ENCODE measurements around the gene PLA2G7. TPM values are rescaled to one million over a fixed set of nuclear protein-coding genes. Genes with fewer than 3 reads are reported as not detected.

The PLA2G7 gene
- total RNA-seq, 1 experiment from 2014 or later, result 1.7 TPM

- Histone ChIP-seq H2BK15ac (ENCODE audit: low read depth, low read length) (no peak overlapping the region), H2AFZ (ENCODE audit: low read length) (no peak overlapping the region), H3K23me2 (ENCODE audit: insufficient read length, low read depth, low read length, poor library complexity, severe bottlenecking) (no peaks in the 10 kb centered on the region), H4K5ac (ENCODE audit: insufficient read length, low read depth, low read length) (no peak overlapping the region), H2BK5ac (ENCODE audit: insufficient read length, low read length) (no peak overlapping the region), H2AK5ac (ENCODE audit: insufficient read length, low read length) (no peak overlapping the region), H2BK20ac (ENCODE audit: low read depth, low read length, poor library complexity, severe bottlenecking) (no peak overlapping the region), H3K14ac (ENCODE audit: insufficient read depth, low read length) (no peak overlapping the region), H3K27ac (ENCODE audit: insufficient read length, low read depth, low read length) (no peak overlapping the region), H3K56ac (ENCODE audit: insufficient read length, low read depth, low read length) (no peak overlapping the region), H3K9ac (ENCODE audit: extremely low read depth, insufficient read length, low read length) (no peak overlapping the region), H3K23ac (ENCODE audit: insufficient read length, low read depth, low read length) (no peak overlapping the region), H4K91ac (ENCODE audit: insufficient read length, low read depth, low read length) (no peak overlapping the region), H3K4me2 (ENCODE audit: insufficient read depth, insufficient read length, low read length) (no peak overlapping the region), H3K79me2 (ENCODE audit: insufficient read depth, low read length) (no peaks in the 10 kb centered on the region), H3K18ac (ENCODE audit: insufficient read length, low read depth, low read length) (no peak overlapping the region), H4K8ac (replicated peaks; ENCODE audit: insufficient read length, low read depth, low read length) (no peak overlapping the region), H3K27me3 (ENCODE audit: insufficient read depth, low read length) (no peaks in the 10 kb centered on the region), H3K4me1 (ENCODE audit: insufficient read depth, low read length) (no peaks in the 10 kb centered on the region), H3T11ph (ENCODE audit: low read length) (no peak overlapping the region), H3K4ac (ENCODE audit: low read depth, low read length) (no peak overlapping the region), H3K9me3 (ENCODE audit: control insufficient read depth, low read depth, low read length) (no peaks in the 10 kb centered on the region), H4K20me1 (ENCODE audit: control insufficient read depth, insufficient read depth, insufficient read length) (no peaks in the 10 kb centered on the region), H2BK12ac (ENCODE audit: insufficient read length, low read depth, low read length) (no peak overlapping the region), H3K79me1 (ENCODE audit: insufficient read depth, low read depth, low read length, poor library complexity, severe bottlenecking) (no peaks in the 10 kb centered on the region), H2BK120ac (ENCODE audit: low read depth, low read length, poor library complexity, severe bottlenecking) (no peak overlapping the region)
- Mint-ChIP-seq H3K27me3 (ENCODE audit: low read depth) (peaks cover 7% of the 10 kb centered on the region), H3K27ac (no peak overlapping the region), H3K36me3 (ENCODE audit: insufficient read depth in 1 of 3, low read depth in 3 of 3) (no peaks in the 10 kb centered on the region), H3K4me1 (no peaks in the 10 kb centered on the region; a peak in 2 of 4 replicates), H3K4me3 (no peak overlapping the region), H3K9me3 (no peaks in the 10 kb centered on the region)
- TF ChIP-seq, protein P1, sequence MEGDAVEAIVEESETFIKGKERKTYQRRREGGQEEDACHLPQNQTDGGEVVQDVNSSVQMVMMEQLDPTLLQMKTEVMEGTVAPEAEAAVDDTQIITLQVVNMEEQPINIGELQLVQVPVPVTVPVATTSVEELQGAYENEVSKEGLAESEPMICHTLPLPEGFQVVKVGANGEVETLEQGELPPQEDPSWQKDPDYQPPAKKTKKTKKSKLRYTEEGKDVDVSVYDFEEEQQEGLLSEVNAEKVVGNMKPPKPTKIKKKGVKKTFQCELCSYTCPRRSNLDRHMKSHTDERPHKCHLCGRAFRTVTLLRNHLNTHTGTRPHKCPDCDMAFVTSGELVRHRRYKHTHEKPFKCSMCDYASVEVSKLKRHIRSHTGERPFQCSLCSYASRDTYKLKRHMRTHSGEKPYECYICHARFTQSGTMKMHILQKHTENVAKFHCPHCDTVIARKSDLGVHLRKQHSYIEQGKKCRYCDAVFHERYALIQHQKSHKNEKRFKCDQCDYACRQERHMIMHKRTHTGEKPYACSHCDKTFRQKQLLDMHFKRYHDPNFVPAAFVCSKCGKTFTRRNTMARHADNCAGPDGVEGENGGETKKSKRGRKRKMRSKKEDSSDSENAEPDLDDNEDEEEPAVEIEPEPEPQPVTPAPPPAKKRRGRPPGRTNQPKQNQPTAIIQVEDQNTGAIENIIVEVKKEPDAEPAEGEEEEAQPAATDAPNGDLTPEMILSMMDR (conservative IDR thresholded peaks at IDR 0.05), result no peak
- DNase-seq, result no peak
- WGBS (ENCODE audit: extremely low coverage, insufficient read length, low lambda C conversion rate), result no CpG with 5 or more reads among the region's 12 CpGs
Measured at GRCh38 chr6:46777476-46778346, 42.5 kb upstream of the PLA2G7 start.
